ENCODE measurements around the gene GALNT6. TPM values are rescaled to one million over a fixed set of nuclear protein-coding genes. Genes with fewer than 3 reads are reported as not detected.

Gene GALNT6
- total and polyA plus RNA-seq, 2 donors (not counting 3 experiments of a cell fraction or from before 2014, with no cell fraction given): 18.7 to 39.2 TPM

DNA sequence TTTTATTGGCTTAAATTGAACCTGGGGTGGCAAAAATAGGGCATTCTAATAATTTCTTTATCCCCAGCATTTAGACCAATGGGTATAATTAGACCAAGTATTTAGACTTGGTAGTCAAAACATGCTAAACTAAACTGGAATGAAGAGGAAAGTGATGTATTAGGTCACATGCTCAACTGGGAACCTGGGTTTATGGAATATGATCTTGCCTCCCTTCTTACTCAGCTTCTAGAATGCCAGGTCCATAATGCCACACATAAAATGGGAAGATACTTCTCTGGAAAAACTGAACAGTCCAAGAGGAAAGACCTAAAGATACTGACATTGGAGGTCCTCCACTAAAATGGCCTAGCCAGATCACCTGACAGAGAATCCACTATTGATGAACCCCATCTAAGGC, 61.0 kb downstream of the GALNT6 start:
- intact Hi-C loops (cut with micrococcal nuclease) (no loop called here), dilution Hi-C loops (cut with MboI; ENCODE audit: extremely low pct_ligation_motif_present, low sequenced_read_pairs) (no loop called here)
- no peaks in the 10 kb centered on the region for H3K9me3 ChIP-seq (replicated peaks; ENCODE audit: control insufficient read depth, insufficient read depth, low read length)
- no peak overlapping the region for H3K27ac ChIP-seq (ENCODE audit: insufficient read depth, low read depth, low read length)
- H3K36me3 ChIP-seq (ENCODE audit: control insufficient read depth in 2 of 2, extremely low read depth in 1 of 2, insufficient read depth in 2 of 2, low read length in 2 of 2): no peaks in the 10 kb centered on the region
- H3K4me2 ChIP-seq (ENCODE audit: insufficient read depth, low read length): no peak overlapping the region
- H3K4me3 ChIP-seq (replicated peaks in 1 of 3; ENCODE audit: insufficient read depth in 1 of 3, low read depth in 1 of 3, low read length in 3 of 3): no peak overlapping the region
- no peak overlapping the region for H3K9ac ChIP-seq (replicated peaks; ENCODE audit: extremely low read depth, insufficient read depth, low read length)
- H3K27me3 ChIP-seq (ENCODE audit: control insufficient read depth in 2 of 2, insufficient read depth in 2 of 2, low read length in 2 of 2): no peaks in the 10 kb centered on the region
- POLR2A ChIA-PET: no interaction called here
- no peak overlapping the region for H2AFZ ChIP-seq (ENCODE audit: low read depth, low read length)
- H3K4me1 ChIP-seq (ENCODE audit: control insufficient read depth, extremely low read depth, insufficient read depth, low read length): no peaks in the 10 kb centered on the region
- TF ChIP-seq POLR2A (IDR thresholded peaks at IDR 0.05; ENCODE audit: low read depth, low read length): no peak
- TF ChIP-seq EZH2 (IDR thresholded peaks at IDR 0.05; ENCODE audit: borderline replicate concordance, low read depth, low read length, severe bottlenecking): no peak
- no peak for TF ChIP-seq POLR2AphosphoS5 (IDR thresholded peaks at IDR 0.05; ENCODE audit: insufficient read depth, low read depth, low read length)
- no peak for TF ChIP-seq FOS (IDR thresholded peaks at IDR 0.05; ENCODE audit: borderline replicate concordance, insufficient read depth, low read length)
- TF ChIP-seq GATA2 (IDR thresholded peaks at IDR 0.05; ENCODE audit: insufficient read depth, insufficient read length, low read depth, low read length): no peak
- no peak for TF ChIP-seq MYC (IDR thresholded peaks at IDR 0.05; ENCODE audit: low read depth, low read length)
- TF ChIP-seq, protein P1, sequence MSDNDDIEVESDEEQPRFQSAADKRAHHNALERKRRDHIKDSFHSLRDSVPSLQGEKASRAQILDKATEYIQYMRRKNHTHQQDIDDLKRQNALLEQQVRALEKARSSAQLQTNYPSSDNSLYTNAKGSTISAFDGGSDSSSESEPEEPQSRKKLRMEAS (IDR thresholded peaks at IDR 0.05; ENCODE audit: insufficient read depth, insufficient read length): no peak
- no peak for TF ChIP-seq JUN (IDR thresholded peaks at IDR 0.05; ENCODE audit: borderline replicate concordance, insufficient read depth, insufficient read length, low read depth)
- H4K20me1 ChIP-seq (replicated peaks; ENCODE audit: control insufficient read depth, extremely low read depth, insufficient read depth, low read length): no peaks in the 10 kb centered on the region
- H3K79me2 ChIP-seq (ENCODE audit: control insufficient read depth, insufficient read depth, low read length): no peaks in the 10 kb centered on the region
- no peaks in the 10 kb centered on the region for H3K9me1 ChIP-seq (replicated peaks; ENCODE audit: control insufficient read depth, extremely low read depth, insufficient read depth, low read length)
- DNase-seq (ENCODE audit: low read depth, low spot score) (no peak), FAIRE-seq (no peak)
- no TSS peak for BruUV-seq (replicated peaks)
- CTCF ChIA-PET: interaction anchor here (0.7 to 1.2 kb wide), 2 partner anchors 11 to 556 kb away, joined by 3 to 5 read pairs; no protein-coding TSS in a partner anchor

DNA sequence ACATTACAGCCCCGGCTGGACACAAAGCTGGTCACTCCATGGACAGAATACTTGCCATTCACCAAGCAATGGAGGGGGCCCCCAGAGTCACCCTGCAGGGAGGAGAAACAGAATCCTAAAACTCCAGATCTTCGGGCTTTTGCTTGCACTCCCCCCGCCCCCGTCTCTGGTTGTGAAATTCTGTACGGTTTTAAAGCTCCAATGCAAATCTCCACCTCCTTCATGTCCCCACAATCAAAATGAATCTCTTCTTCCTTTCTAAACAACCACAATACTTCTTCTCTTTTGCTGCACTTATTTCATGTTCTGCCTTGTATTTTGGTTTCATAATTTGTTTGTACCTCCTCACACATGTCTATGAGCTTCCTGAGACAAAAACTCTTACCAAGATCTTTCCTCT, 61.5 kb downstream of the GALNT6 start:
- Histone ChIP-seq H4K20me1 (replicated peaks; ENCODE audit: control insufficient read depth, extremely low read depth, insufficient read depth, low read length) (no peaks in the 10 kb centered on the region), H3K27ac (ENCODE audit: insufficient read depth, low read depth, low read length) (no peak overlapping the region), H3K27me3 (ENCODE audit: control insufficient read depth in 2 of 2, insufficient read depth in 2 of 2, low read length in 2 of 2) (no peaks in the 10 kb centered on the region), H3K4me2 (ENCODE audit: insufficient read depth, low read length) (no peak overlapping the region), H3K4me1 (ENCODE audit: control insufficient read depth, extremely low read depth, insufficient read depth, low read length) (no peaks in the 10 kb centered on the region), H3K79me2 (ENCODE audit: control insufficient read depth, insufficient read depth, low read length) (no peaks in the 10 kb centered on the region), H3K9me3 (replicated peaks; ENCODE audit: control insufficient read depth, insufficient read depth, low read length) (no peaks in the 10 kb centered on the region), H3K36me3 (ENCODE audit: control insufficient read depth in 2 of 2, extremely low read depth in 1 of 2, insufficient read depth in 2 of 2, low read length in 2 of 2) (no peaks in the 10 kb centered on the region), H3K4me3 (replicated peaks in 1 of 3; ENCODE audit: insufficient read depth in 1 of 3, low read depth in 1 of 3, low read length in 3 of 3) (no peak overlapping the region), H2AFZ (ENCODE audit: low read depth, low read length) (no peak overlapping the region), H3K9ac (replicated peaks; ENCODE audit: extremely low read depth, insufficient read depth, low read length) (no peak overlapping the region), H3K9me1 (replicated peaks; ENCODE audit: control insufficient read depth, extremely low read depth, insufficient read depth, low read length) (no peaks in the 10 kb centered on the region)
- DNase-seq (ENCODE audit: low read depth, low spot score) (no peak), FAIRE-seq (no peak)
- no peak for TF ChIP-seq EZH2 (IDR thresholded peaks at IDR 0.05; ENCODE audit: borderline replicate concordance, low read depth, low read length, severe bottlenecking)
- no TSS peak for BruUV-seq (replicated peaks)
- dilution Hi-C loops (cut with MboI; ENCODE audit: extremely low pct_ligation_motif_present, low sequenced_read_pairs): no loop called here
- intact Hi-C loops (cut with micrococcal nuclease): no loop called here
- POLR2A ChIA-PET: no interaction called here
- CTCF ChIA-PET: interaction anchor here (1.2 kb wide), 1 partner anchor 11 kb away, joined by 5 read pairs; no protein-coding TSS in a partner anchor
